Endodermal cell (in vitro differentiated cells): Measurements from ENCODE around the gene PIP5K1B. TPM values are rescaled to one million over a fixed set of nuclear protein-coding genes. Genes with fewer than 3 reads are reported as not detected.

ENCODE experiments used
- DNase-seq: peaks from one replicate; pipeline ENCODE4 v3.0.0-alpha.2; 2017
- H3K27ac ChIP-seq: 2 replicates; pipeline ENCODE4 v1.5.1; 2013; ENCODE audit warnings: mild to moderate bottlenecking, low read depth, low read length, moderate library complexity
- H3K27me3 ChIP-seq: 2 replicates; pipeline ENCODE4 v1.6.1; 2013; ENCODE audit warnings: mild to moderate bottlenecking, low read length, moderate library complexity; ENCODE audit not compliant: insufficient read depth, control insufficient read depth, poor library complexity, severe bottlenecking
- H3K36me3 ChIP-seq: 2 replicates; pipeline ENCODE4 v1.7.0; 2013; ENCODE audit warnings: mild to moderate bottlenecking, low read length, moderate library complexity; ENCODE audit not compliant: control insufficient read depth, insufficient read depth
- H3K4me1 ChIP-seq: one replicate; pipeline ENCODE4 v1.7.0; 2013; ENCODE audit warnings: low read length; ENCODE audit not compliant: control insufficient read depth, insufficient read depth
- H3K4me3 ChIP-seq: 2 replicates; pipeline ENCODE4 v1.5.1; 2013; ENCODE audit warnings: mild to moderate bottlenecking, low read length, moderate library complexity
- H3K9ac ChIP-seq: 2 replicates; pipeline ENCODE4 v1.6.1; 2013; ENCODE audit warnings: mild to moderate bottlenecking, low read length, moderate library complexity; ENCODE audit not compliant: poor library complexity, severe bottlenecking; ENCODE audit errors: extremely low read depth
- H3K9me3 ChIP-seq: 2 replicates; pipeline ENCODE4 v1.6.1; 2013; ENCODE audit warnings: mild to moderate bottlenecking, low read length, moderate library complexity; ENCODE audit not compliant: control insufficient read depth
- H3K27ac Mint-ChIP-seq: 2 replicates; pipeline ENCODE4 v1.8.0; 2020; ENCODE audit warnings: mixed read lengths
- H3K27me3 Mint-ChIP-seq: 2 replicates; pipeline ENCODE4 v1.8.0; 2021; ENCODE audit warnings: mild to moderate bottlenecking, mixed read lengths; ENCODE audit not compliant: insufficient read depth
- H3K36me3 Mint-ChIP-seq: 2 replicates; pipeline ENCODE4 v1.8.0; 2020; ENCODE audit warnings: low read depth, mixed read lengths
- H3K4me1 Mint-ChIP-seq: 2 replicates; pipeline ENCODE4 v1.8.0; 2020; ENCODE audit warnings: mixed read lengths
- H3K4me3 Mint-ChIP-seq: 2 replicates; pipeline ENCODE4 v1.8.0; 2020; ENCODE audit warnings: mild to moderate bottlenecking, moderate library complexity, mixed read lengths
- H3K9me3 Mint-ChIP-seq: 2 replicates; pipeline ENCODE4 v1.8.0; 2020; ENCODE audit warnings: mild to moderate bottlenecking, mixed read lengths
- WGBS, 2 experiments: methylation state at CpG; one replicate each; pipeline versions ENCODE4 v1.1.5 to v1.1.7; 2013; ENCODE audit warnings: missing lambda C conversion rate in 2 of 2, mixed read lengths in 1 of 2; ENCODE audit not compliant: insufficient coverage in 1 of 2, insufficient read length in 1 of 2; 5-methylcytosine and 5-hydroxymethylcytosine counted together
- total RNA-seq, 2 donors: library from RNA; stranded (reverse); fragmentation: NEBNext Ultra II Directional in 1 of 2; extraction: Animal tissue kit (Norgen Biotek cat#: 25700) in 1 of 2; gene quantifications; 2 replicates in 1 of 2; 3 replicates in 1 of 2; pipeline ENCODE4 v1.2.1, GENCODE V29; 2021
- TF ChIP-seq, protein P1 (sequence below): fragments of 200-600 bp; sonication (generic); conservative IDR thresholded peaks from 2 replicates; pipeline ENCODE4 v1.5.0; 2021; ENCODE audit warnings: antibody characterized with exemption, mild to moderate bottlenecking

The PIP5K1B gene
- total RNA-seq, 2 donors from 2014 or later: 8.5 to 10.2 TPM

DNA sequence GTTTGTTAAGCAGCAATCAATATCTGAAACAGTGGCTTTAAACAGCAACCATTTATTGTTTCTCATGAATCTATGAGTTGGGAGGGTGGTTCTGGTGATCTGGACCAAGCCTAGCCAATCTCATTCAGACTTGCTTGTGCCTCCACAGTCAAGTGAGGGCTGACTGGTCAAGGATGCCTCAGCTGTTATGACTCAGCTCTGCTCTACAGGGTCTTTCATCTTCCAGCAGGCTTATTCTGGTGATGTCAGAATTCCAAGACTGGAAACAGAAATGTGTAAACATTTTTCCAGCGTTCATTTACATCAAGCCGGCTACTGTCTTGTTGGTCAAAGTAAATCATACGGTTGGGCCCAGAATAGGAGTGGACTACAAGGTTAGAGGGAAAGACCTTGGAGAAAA is 2.5 kb upstream of the PIP5K1B start:
- Histone ChIP-seq H3K4me3 (no peak overlapping the region), H3K9me3 (no peaks in the 10 kb centered on the region), H3K9ac (no peak overlapping the region), H3K27me3 (peaks cover 59% of the 10 kb centered on the region), H3K4me1 (no peaks in the 10 kb centered on the region), H3K36me3 (no peaks in the 10 kb centered on the region), H3K27ac (no peak overlapping the region)
- no peaks in the 10 kb centered on the region for H3K9me3 Mint-ChIP-seq
- WGBS, 2 experiments: 87 to 100% methylated on average over 1 to 3 of the region's 3 CpGs
- H3K4me3 Mint-ChIP-seq: no peak overlapping the region
- TF ChIP-seq, protein P1, sequence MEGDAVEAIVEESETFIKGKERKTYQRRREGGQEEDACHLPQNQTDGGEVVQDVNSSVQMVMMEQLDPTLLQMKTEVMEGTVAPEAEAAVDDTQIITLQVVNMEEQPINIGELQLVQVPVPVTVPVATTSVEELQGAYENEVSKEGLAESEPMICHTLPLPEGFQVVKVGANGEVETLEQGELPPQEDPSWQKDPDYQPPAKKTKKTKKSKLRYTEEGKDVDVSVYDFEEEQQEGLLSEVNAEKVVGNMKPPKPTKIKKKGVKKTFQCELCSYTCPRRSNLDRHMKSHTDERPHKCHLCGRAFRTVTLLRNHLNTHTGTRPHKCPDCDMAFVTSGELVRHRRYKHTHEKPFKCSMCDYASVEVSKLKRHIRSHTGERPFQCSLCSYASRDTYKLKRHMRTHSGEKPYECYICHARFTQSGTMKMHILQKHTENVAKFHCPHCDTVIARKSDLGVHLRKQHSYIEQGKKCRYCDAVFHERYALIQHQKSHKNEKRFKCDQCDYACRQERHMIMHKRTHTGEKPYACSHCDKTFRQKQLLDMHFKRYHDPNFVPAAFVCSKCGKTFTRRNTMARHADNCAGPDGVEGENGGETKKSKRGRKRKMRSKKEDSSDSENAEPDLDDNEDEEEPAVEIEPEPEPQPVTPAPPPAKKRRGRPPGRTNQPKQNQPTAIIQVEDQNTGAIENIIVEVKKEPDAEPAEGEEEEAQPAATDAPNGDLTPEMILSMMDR: no peak
- peaks cover 20% of the 10 kb centered on the region for H3K4me1 Mint-ChIP-seq
- DNase-seq: no peak
- no peak overlapping the region for H3K27ac Mint-ChIP-seq
- no peaks in the 10 kb centered on the region for H3K36me3 Mint-ChIP-seq
- H3K27me3 Mint-ChIP-seq: peaks cover 85% of the 10 kb centered on the region

DNA sequence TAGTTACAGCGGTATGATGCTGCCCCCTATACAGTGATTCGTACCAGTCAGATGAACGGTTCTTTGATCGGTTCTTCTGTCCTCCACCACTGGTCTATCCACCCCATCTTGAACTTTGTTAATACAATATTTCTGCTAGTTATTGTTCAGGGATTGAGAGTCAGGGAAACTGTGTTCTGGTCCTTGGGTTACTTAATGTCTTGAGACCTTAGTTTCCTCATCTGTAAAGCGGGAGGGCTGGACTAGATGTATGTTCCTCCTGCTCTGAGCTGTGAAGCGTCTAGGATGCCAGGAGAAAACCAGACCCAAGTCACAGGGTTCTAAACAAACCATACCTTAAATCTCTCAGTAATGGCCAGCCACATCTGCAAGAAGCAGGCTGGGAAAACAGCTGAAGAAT is 1.4 kb upstream of the PIP5K1B start:
- DNase-seq: no peak
- Histone ChIP-seq H3K9ac (no peak overlapping the region), H3K36me3 (no peaks in the 10 kb centered on the region), H3K4me3 (no peak overlapping the region), H3K4me1 (no peaks in the 10 kb centered on the region), H3K9me3 (no peaks in the 10 kb centered on the region), H3K27ac (no peak overlapping the region), H3K27me3 (peaks cover 47% of the 10 kb centered on the region)
- no peaks in the 10 kb centered on the region for H3K9me3 Mint-ChIP-seq
- TF ChIP-seq, protein P1: peak; percentile 50
- H3K36me3 Mint-ChIP-seq: no peaks in the 10 kb centered on the region
- H3K27ac Mint-ChIP-seq: no peak overlapping the region
- H3K4me3 Mint-ChIP-seq: peak overlapping the region; percentile 78
- 76 to 78% methylated on average over 2 to 6 of the region's 6 CpGs for WGBS, 2 experiments
- peaks cover 20% of the 10 kb centered on the region for H3K4me1 Mint-ChIP-seq
- peaks cover 81% of the 10 kb centered on the region for H3K27me3 Mint-ChIP-seq

DNA sequence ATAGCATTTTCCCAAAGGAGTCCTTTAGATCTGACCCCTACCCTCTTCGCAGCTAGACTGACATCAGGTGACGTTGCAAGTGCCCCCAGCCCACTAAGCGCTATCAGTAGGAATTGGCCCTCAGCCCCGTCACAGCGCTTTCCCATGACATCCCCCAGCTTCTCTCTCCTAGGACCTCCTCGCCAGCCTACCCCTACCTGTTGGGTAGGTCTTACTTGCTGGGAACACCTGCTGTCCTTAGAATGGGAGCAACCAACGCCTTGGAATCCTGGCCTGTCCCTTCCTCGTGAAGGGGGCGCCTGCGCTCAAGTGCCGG is 584 bp upstream of the PIP5K1B start:
- peaks cover 74% of the 10 kb centered on the region for H3K27me3 Mint-ChIP-seq

More for the DNA sequence above, 584 bp upstream of the PIP5K1B start:
- peaks cover 41% of the 10 kb centered on the region for H3K27me3 ChIP-seq
- peak overlapping the region; percentile 78 for H3K4me3 Mint-ChIP-seq
- H3K36me3 ChIP-seq: no peaks in the 10 kb centered on the region
- H3K9me3 ChIP-seq: no peaks in the 10 kb centered on the region
- H3K27ac Mint-ChIP-seq: peak overlapping the region; percentile 2
- H3K4me1 ChIP-seq: no peaks in the 10 kb centered on the region
- WGBS, 2 experiments: 7 to 17% methylated on average over 4 to 11 of the region's 11 CpGs
- H3K9me3 Mint-ChIP-seq: no peaks in the 10 kb centered on the region
- TF ChIP-seq, protein P1: no peak
- DNase-seq: no peak
- peaks cover 3% of the 10 kb centered on the region for H3K36me3 Mint-ChIP-seq
- H3K4me3 ChIP-seq: peak overlapping the region; percentile 85
- H3K27ac ChIP-seq: peak overlapping the region; percentile 13
- peaks cover 24% of the 10 kb centered on the region for H3K4me1 Mint-ChIP-seq
- peak overlapping the region; percentile 32 for H3K9ac ChIP-seq
